Mesothelial cell of epicardium (in vitro differentiated cells): ENCODE data around the gene DDR1. TPM values are rescaled to one million over a fixed set of nuclear protein-coding genes. Genes with fewer than 3 reads are reported as not detected.

ENCODE experiments used
- DNase-seq, 2 experiments: peaks; one replicate each; pipeline ENCODE4 v3.0.0; 2021; ENCODE audit warnings: low spot score in 2 of 2; ENCODE audit not compliant: unreplicated experiment in 2 of 2
- H3K27ac Mint-ChIP-seq: 2 replicates; pipeline ENCODE4 v1.8.0; 2021; ENCODE audit warnings: mixed read lengths
- H3K27me3 Mint-ChIP-seq: 2 replicates; pipeline ENCODE4 v1.8.0; 2021; ENCODE audit warnings: low read depth, mixed read lengths
- H3K36me3 Mint-ChIP-seq: 2 replicates; pipeline ENCODE4 v1.8.0; 2021; ENCODE audit warnings: mixed read lengths
- H3K4me1 Mint-ChIP-seq: 2 replicates; pipeline ENCODE4 v1.8.0; 2021; ENCODE audit warnings: mixed read lengths
- H3K4me3 Mint-ChIP-seq: 2 replicates; pipeline ENCODE4 v1.8.0; 2021; ENCODE audit warnings: mild to moderate bottlenecking, moderate library complexity, mixed read lengths
- H3K9me3 Mint-ChIP-seq: 2 replicates; pipeline ENCODE4 v1.8.0; 2021; ENCODE audit warnings: mixed read lengths
- CTCF ChIP-seq: fragments of 200-600 bp; sonication (generic); IDR thresholded peaks from one replicate; pipeline ENCODE4 v1.5.0; 2021; ENCODE audit warnings: antibody characterized with exemption; ENCODE audit not compliant: unreplicated experiment
- total RNA-seq: library from RNA; stranded (reverse); gene quantifications from 3 replicates; pipeline ENCODE4 v1.2.1, GENCODE V29; 2021

The DDR1 gene
- total RNA-seq, 1 donor from 2014 or later, result 351 TPM

GRCh38 chr6:30885481-30885998 lies 1.2 kb downstream of the DDR1 start:
- DNase-seq, result peak in 1 of 2 experiments; percentile 42
- peak overlapping the region; percentile 78 for H3K4me3 Mint-ChIP-seq
- peaks cover 11% of the 10 kb centered on the region for H3K36me3 Mint-ChIP-seq
- peaks cover 71% of the 10 kb centered on the region for H3K4me1 Mint-ChIP-seq
- H3K27me3 Mint-ChIP-seq, result no peaks in the 10 kb centered on the region
- H3K9me3 Mint-ChIP-seq, result no peaks in the 10 kb centered on the region
- H3K27ac Mint-ChIP-seq, result peak overlapping the region; percentile 99
- no peak for TF ChIP-seq CTCF

- H3K27ac Mint-ChIP-seq, result peak overlapping the region; percentile 99
- DNase-seq, result peak in 1 of 2 experiments; percentile 61
- peaks cover 12% of the 10 kb centered on the region for H3K36me3 Mint-ChIP-seq
- peak overlapping the region; percentile 78 for H3K4me3 Mint-ChIP-seq
- no peak for TF ChIP-seq CTCF
- H3K9me3 Mint-ChIP-seq, result no peaks in the 10 kb centered on the region
- H3K4me1 Mint-ChIP-seq, result peaks cover 64% of the 10 kb centered on the region
- no peaks in the 10 kb centered on the region for H3K27me3 Mint-ChIP-seq
These were observed 1.9 kb downstream of the DDR1 start for GRCh38 chr6:30885999-30886896.

- Mint-ChIP-seq H3K9me3 (no peaks in the 10 kb centered on the region), H3K27me3 (no peaks in the 10 kb centered on the region), H3K4me1 (peaks cover 58% of the 10 kb centered on the region), H3K36me3 (peaks cover 12% of the 10 kb centered on the region), H3K27ac (peak overlapping the region; percentile 99), H3K4me3 (peak overlapping the region; percentile 78)
- TF ChIP-seq CTCF, result no peak
- no peak for DNase-seq
These were observed 2.6 kb downstream of the DDR1 start for GRCh38 chr6:30886897-30887255.

GRCh38 chr6:30887901-30888815 lies 3.8 kb downstream of the DDR1 start:
- Mint-ChIP-seq H3K27ac (peak overlapping the region; percentile 72), H3K4me3 (no peak overlapping the region)

More at GRCh38 chr6:30887901-30888815, 3.8 kb downstream of the DDR1 start:
- Mint-ChIP-seq H3K36me3 (peaks cover 18% of the 10 kb centered on the region), H3K4me1 (peaks cover 46% of the 10 kb centered on the region), H3K9me3 (no peaks in the 10 kb centered on the region), H3K27me3 (no peaks in the 10 kb centered on the region)
- DNase-seq, result no peak
- no peak for TF ChIP-seq CTCF
